Rectal smooth muscle tissue (tissue), 1 donor: ENCODE measurements around the gene SMAD3.
A peak's percentile ranks its signal among the peaks of the same experiment; 100 is the strongest.

Source experiments
- H3K27ac ChIP-seq: one replicate; pipeline ENCODE4 v1.7.0; 2013; ENCODE audit warnings: low read depth, low read length, inconsistent platforms
- H3K27me3 ChIP-seq: one replicate; pipeline ENCODE4 v1.7.0; 2013; ENCODE audit warnings: low read length; ENCODE audit not compliant: control insufficient read depth, insufficient read depth
- H3K36me3 ChIP-seq: one replicate; pipeline ENCODE4 v1.7.0; 2013; ENCODE audit warnings: low read length; ENCODE audit not compliant: control insufficient read depth, insufficient read depth
- H3K4me1 ChIP-seq: one replicate; pipeline ENCODE4 v1.7.0; 2013; ENCODE audit warnings: low read length; ENCODE audit not compliant: control insufficient read depth, insufficient read depth
- H3K4me3 ChIP-seq: one replicate; pipeline ENCODE4 v1.7.0; 2013; ENCODE audit warnings: low read length
- H3K9ac ChIP-seq: one replicate; pipeline ENCODE4 v1.7.0; 2013; ENCODE audit warnings: low read length

The SMAD3 gene

DNA sequence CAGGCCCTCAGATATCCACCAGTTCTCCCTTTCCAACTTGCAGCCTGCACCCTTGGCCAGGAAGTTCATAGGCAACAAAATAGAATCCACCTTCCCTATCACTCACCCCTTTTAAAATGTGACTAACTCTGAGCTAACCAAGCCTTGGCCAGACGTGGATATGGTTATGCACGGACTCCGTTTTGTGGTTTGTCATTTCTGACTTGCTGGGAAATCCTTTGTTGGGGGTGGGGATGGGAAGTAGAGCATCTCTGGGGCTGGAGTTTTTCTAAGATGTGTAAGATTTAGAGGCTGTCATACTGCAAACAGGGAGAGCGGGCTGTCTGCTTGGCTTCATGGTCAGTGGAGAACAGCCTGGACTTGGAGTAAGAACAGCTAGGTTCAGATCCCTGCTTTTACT, 62.6 kb downstream of the SMAD3 start:
- no peak overlapping the region for H3K4me3 ChIP-seq
- no peaks in the 10 kb centered on the region for H3K36me3 ChIP-seq
- H3K27ac ChIP-seq = no peak overlapping the region
- H3K4me1 ChIP-seq = peaks cover 22% of the 10 kb centered on the region
- no peak overlapping the region for H3K9ac ChIP-seq
- no peaks in the 10 kb centered on the region for H3K27me3 ChIP-seq

DNA sequence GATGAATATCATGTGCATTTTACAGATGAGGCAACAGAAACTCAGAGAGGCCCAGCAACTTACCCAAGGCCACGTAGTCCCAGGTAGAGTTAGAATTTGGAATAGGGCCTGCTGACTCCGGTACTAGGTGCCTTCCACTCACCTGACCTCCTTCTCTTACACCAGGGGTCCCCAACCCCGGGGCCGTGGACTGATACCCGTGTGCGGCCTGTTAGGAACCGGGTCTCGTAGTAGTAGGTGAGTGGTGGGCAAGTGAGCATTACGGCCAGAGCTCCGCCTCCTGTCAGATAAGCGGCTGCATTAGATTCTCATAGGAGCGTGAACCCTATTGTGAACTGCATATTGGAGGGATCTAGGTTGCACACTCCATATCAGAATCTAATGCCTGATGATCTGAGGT, 64.8 kb downstream of the SMAD3 start:
- H3K27me3 ChIP-seq = no peaks in the 10 kb centered on the region
- no peak overlapping the region for H3K4me3 ChIP-seq
- peaks cover 28% of the 10 kb centered on the region for H3K4me1 ChIP-seq
- no peak overlapping the region for H3K27ac ChIP-seq
- H3K9ac ChIP-seq = no peak overlapping the region
- H3K36me3 ChIP-seq = no peaks in the 10 kb centered on the region

DNA sequence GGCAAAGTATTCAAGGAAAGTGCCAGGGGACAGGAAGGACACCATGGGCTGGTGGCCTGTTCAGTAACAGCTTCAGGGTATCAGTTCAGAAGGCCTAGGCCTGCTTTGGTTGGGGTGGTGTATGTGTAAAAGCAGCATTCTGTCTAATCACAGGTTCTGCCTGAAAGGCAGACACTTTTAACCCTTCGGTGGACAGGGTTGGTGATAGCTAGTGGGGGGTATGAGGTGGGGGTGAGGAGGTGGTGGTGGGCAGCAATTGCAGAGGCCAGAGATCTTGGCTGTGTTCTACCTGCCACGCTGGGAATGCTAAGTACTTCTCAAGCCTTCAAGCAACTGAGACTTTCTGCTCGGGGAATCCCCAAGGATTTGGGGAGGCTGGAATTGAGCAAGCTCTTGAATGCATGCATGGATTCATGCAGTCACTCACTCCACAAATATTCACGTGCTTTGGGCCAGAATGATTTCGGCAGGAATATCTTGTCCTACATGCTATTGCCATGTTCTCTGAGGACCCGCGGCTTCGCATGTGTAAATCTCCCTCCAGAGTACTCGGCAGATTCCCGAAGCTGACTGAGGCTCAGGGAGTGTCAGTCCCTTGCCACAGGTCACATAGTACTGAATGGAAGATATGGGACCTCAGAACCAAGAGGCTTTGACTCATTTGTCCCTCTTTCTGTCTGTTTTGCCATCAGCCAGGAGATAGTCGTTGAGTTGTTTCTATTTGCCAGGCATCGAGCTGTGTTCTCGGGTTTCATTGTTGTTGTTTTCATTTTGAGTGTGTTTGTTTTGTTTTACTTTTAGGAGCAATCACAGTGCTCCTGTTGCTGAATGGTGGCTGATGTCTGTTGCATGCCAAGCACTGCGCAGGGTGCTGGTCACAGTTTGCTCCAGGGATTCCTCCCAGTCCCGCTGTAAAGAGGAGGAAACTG, 65.5 kb downstream of the SMAD3 start:
- H3K4me1 ChIP-seq = peaks cover 25% of the 10 kb centered on the region
- no peak overlapping the region for H3K9ac ChIP-seq
- no peak overlapping the region for H3K27ac ChIP-seq
- no peaks in the 10 kb centered on the region for H3K27me3 ChIP-seq
- H3K36me3 ChIP-seq = no peaks in the 10 kb centered on the region
- no peak overlapping the region for H3K4me3 ChIP-seq

DNA sequence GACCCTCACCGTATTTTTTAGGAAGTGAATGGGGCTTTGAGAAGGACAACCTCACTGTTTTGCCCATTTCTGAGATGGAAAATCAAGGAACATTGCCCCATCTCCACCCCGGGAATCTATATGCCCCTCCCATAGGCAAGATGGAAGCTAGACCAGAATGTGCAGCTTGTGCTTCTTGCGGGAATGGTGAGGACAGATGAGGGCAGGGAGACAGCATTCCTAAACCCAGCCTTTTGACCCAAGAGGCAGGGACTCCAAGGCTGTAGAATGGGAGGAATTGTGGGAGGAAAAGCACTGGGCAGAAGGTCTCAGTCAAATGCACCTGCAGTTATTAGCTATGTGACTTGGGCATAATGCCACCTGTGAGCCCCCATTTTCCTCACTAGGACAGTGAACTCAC, 66.9 kb downstream of the SMAD3 start:
- H3K4me1 ChIP-seq = peaks cover 18% of the 10 kb centered on the region
- no peaks in the 10 kb centered on the region for H3K27me3 ChIP-seq
- no peaks in the 10 kb centered on the region for H3K36me3 ChIP-seq
- no peak overlapping the region for H3K9ac ChIP-seq
- H3K4me3 ChIP-seq = no peak overlapping the region
- H3K27ac ChIP-seq = no peak overlapping the region

DNA sequence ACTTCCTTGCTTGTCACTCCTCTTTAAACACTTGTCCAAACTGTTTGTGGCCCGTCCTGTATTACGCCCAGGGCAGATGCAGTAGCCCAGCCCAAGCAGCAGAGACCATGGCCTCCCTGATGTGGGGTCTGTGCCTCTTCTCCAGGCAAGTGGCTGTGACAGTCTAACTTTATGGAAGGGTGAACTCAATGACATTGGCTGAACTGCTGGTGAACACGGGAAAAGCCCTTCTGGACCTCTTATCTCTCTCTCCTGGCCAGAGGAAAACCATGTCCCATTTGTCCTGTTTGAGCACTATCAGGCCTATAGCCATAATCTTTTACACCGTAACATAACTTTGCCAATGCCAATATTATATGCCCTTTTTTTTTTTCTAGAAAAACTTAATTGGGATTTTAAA, 67.6 kb downstream of the SMAD3 start:
- Histone ChIP-seq H3K27ac (no peak overlapping the region), H3K4me3 (no peak overlapping the region), H3K4me1 (peaks cover 18% of the 10 kb centered on the region), H3K9ac (no peak overlapping the region), H3K36me3 (no peaks in the 10 kb centered on the region), H3K27me3 (no peaks in the 10 kb centered on the region)

DNA sequence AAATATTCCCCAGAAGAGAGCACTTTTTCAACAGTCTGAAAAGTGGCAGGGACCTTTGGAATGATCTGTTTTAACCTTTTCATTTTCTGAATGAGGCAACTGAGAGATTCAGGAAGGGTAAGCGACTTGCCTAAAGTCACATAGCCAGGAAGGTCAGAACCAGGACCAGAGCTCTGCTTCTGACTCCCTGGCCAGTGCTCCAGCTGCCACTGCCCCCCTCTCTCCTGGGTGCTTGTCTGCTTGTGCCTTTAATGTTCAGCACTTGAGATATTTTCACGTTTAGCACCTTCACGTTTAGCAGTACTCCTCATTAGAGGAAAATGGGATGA, 68.3 kb downstream of the SMAD3 start:
- Histone ChIP-seq H3K27me3 (no peaks in the 10 kb centered on the region), H3K4me1 (peaks cover 23% of the 10 kb centered on the region), H3K27ac (no peak overlapping the region), H3K9ac (no peak overlapping the region), H3K4me3 (no peak overlapping the region), H3K36me3 (no peaks in the 10 kb centered on the region)

DNA sequence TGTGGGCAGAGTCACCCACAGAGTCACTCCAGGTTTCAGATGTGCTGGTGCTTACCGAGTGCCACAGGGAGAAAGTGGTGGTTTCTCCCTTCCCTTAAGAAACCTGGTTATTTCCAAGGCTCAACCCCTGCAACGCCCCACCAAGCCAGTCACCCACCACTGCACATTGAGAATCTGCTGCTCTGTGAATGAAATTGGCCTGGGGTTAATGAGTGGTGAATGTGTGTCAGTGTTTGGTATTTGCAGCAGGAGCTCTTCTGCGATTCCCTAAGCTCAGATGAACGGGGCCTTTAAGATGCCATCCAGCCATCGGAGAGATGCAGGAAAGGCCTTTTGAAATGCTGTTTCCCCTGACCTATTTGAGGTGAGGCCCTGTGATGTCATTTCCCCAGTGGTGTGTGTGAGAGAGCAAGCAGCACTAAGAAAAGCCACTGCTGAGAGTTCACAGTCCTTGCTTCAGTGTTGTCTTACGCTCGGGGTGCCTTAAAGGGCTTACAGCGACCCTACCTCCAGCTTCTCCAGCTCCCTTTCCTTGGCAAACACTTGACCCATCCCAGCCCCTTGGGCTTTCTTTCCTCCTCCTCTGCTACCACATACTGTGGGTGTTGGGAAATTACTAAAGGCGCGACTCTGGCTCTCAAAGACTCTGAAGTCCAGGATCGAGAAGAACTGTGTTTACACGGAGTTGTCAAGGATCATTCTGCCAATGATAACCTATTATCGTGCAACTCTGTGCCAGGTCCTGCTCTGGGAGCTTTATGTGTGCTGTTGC, 68.9 kb downstream of the SMAD3 start:
- Histone ChIP-seq H3K36me3 (no peaks in the 10 kb centered on the region), H3K4me3 (no peak overlapping the region), H3K9ac (no peak overlapping the region), H3K27me3 (no peaks in the 10 kb centered on the region), H3K4me1 (peaks cover 28% of the 10 kb centered on the region), H3K27ac (peak overlapping the region; percentile 18)

DNA sequence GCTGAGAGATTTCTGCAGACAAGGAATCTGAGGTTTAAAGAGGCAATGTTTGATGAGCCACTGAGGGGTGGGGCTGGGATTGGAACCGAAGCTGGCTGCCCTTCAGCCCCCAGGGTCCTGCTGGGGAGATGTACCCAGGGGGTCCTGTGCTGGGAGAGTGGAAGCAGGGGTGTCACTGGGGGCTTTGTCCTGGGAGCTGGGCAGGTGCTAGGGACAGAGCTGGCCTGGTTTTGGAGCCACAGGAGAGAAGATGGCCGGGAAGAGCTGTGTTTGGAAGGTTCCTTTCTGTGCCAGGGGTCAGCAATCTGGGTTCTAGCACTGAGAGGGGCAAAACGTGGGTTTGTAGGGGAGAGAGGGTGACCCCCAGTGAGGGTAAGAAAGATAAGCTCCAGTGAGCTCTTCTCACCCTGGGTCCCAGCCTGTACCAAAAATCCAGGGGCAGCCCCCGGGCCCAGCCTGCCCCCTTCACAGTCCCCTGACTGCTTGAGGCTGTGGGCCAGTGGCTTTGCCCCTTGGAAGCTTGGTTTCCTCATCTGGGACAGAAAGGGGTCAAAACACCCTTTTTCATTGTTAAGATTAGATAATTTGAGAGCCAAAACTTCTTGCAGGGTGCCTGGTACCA, 69.6 kb downstream of the SMAD3 start:
- H3K4me1 ChIP-seq = peaks cover 32% of the 10 kb centered on the region
- no peak overlapping the region for H3K9ac ChIP-seq
- no peak overlapping the region for H3K4me3 ChIP-seq

DNA sequence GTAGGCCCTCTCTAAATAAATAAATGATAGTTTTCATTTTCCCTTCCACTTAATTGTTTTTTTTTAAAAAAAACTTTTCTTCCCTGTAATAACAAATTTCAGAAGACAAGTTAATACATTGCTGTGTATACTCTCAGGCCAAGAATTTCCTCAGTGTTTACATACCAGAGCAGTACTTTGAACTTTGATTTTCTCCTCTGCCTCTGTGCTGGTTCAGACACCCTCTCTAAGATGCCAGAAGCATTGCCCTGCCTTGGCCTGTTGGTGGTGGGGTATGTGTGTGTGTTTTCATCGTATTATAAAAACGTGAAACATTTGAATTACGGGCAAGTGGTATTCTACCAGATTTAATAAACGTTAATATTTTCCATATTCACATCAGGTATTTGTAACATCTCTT, 70.1 kb downstream of the SMAD3 start:
- no peak overlapping the region for H3K4me3 ChIP-seq
- H3K36me3 ChIP-seq = no peaks in the 10 kb centered on the region
- H3K9ac ChIP-seq = no peak overlapping the region
- H3K27me3 ChIP-seq = no peaks in the 10 kb centered on the region
- H3K27ac ChIP-seq = peak overlapping the region; percentile 56
- H3K4me1 ChIP-seq = peaks cover 32% of the 10 kb centered on the region

More for the DNA sequence above, 69.6 kb downstream of the SMAD3 start:
- Histone ChIP-seq H3K27me3 (no peaks in the 10 kb centered on the region), H3K36me3 (no peaks in the 10 kb centered on the region), H3K27ac (peak overlapping the region; percentile 18)

DNA sequence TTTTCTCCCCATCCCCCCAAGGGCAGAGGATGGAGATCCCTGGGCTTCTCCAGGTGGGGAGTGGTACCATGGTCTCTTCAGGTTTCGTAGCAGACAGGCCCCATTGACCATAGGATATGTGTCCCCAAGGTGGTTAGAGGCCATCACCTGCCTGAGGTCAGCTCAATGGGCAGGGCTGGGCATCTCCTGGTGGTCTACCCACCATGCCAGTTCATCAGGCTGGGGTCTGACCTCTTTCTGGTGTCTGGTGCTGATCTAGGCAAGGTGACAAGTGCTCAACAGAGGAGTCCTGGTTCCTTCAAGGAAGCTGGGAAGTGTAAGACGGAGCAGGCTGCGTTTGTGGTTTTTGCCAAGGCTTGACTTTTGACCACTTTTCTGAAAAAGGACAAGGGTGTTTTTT, 71.4 kb downstream of the SMAD3 start:
- no peaks in the 10 kb centered on the region for H3K36me3 ChIP-seq
- H3K9ac ChIP-seq = no peak overlapping the region
- H3K4me1 ChIP-seq = peaks cover 38% of the 10 kb centered on the region
- H3K27ac ChIP-seq = peak overlapping the region; percentile 16
- no peaks in the 10 kb centered on the region for H3K27me3 ChIP-seq
- no peak overlapping the region for H3K4me3 ChIP-seq

DNA sequence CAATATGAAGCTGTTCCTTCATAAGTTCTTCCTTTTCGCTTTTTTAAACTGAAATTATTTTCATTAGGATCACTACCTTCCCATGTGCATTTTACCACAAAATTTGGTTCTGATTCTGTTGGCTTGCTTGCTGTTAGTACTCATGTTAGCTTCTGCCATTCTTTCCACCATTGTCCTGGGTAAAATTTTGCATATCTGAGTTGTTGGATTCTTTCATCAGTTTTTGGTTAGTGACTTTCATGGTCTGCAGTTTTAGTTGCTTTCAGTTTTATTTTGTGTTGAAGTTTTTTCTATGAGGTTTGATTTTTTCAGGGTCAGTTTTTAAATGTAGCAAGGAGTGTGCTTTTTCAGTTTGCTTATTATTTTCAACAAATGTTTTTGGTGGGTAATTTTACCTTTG, 71.9 kb downstream of the SMAD3 start:
- no peaks in the 10 kb centered on the region for H3K36me3 ChIP-seq
- H3K9ac ChIP-seq = no peak overlapping the region
- no peak overlapping the region for H3K4me3 ChIP-seq
- peaks cover 42% of the 10 kb centered on the region for H3K4me1 ChIP-seq
- no peaks in the 10 kb centered on the region for H3K27me3 ChIP-seq
- H3K27ac ChIP-seq = peak overlapping the region; percentile 23

DNA sequence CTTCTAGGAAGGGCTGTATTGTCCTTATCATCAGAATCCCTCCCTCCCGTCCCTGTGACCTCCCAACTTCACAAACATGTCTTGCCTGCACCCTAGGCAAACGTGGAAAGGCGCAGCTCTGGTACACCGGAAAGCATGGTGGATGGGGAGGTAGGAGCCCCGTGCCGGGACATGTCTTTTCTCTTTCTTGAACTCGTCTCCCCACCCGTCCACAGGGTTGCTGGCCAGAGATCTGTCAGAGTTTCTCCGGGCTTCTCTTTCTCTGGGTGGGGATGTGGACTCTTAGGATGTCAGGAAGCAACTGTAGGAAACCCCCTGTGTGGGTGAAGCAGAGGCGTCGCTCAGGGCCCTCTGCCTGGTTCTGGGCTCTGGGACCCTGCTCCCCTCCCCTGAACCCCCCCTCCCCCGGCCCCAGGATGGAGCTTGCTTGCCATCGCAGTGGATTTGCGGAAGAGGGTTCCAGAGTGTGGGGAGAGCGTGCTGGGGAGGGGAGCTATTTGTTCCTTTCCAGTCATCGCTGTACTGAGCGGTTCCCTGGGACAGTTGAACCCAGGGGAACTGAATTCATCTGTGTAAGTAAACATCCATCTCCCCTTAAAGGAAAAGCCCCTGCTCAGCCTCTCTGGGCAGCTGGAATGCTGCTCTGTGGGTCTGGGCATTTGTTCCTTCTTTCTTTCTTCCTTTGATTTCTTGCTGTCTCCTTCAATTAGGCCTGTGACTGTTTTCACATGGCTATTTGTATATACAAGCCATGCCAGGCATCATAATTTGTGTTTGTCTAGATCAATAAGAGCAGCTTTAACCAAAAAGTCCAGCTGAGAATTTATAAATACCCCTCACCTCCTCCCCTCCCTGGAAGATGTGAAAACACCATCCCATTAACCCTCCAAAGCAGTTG, 72.8 kb downstream of the SMAD3 start:
- Histone ChIP-seq H3K4me3 (peak overlapping the region; percentile 7), H3K9ac (no peak overlapping the region), H3K4me1 (peaks cover 51% of the 10 kb centered on the region), H3K27me3 (no peaks in the 10 kb centered on the region), H3K36me3 (no peaks in the 10 kb centered on the region), H3K27ac (peak overlapping the region; percentile 23)
